ENCODE measurements around the gene STK24.

Gene STK24

GRCh38 chr13:98528663-98529064, 48.2 kb downstream of the STK24 start:
- DNase-seq, result no peak

GRCh38 chr13:98527526-98527925, 49.4 kb downstream of the STK24 start:
- DNase-seq, result no peak

- no peak for DNase-seq
These were observed 50.8 kb downstream of the STK24 start for GRCh38 chr13:98526182-98526512.

GRCh38 chr13:98525456-98526181, 51.3 kb downstream of the STK24 start:
- no peak for DNase-seq

- DNase-seq, result no peak
These were observed 52.1 kb downstream of the STK24 start for GRCh38 chr13:98524793-98525192.

GRCh38 chr13:98524391-98524790, 52.5 kb downstream of the STK24 start:
- DNase-seq, result no peak

GRCh38 chr13:98523455-98524102, 53.3 kb downstream of the STK24 start:
- DNase-seq, result no peak

- DNase-seq, result no peak
These were observed 54.5 kb downstream of the STK24 start for GRCh38 chr13:98522371-98522770.

- DNase-seq, result no peak
These were observed 55.3 kb downstream of the STK24 start for GRCh38 chr13:98521461-98522247.

- DNase-seq, result no peak
These were observed 56.0 kb downstream of the STK24 start for GRCh38 chr13:98520674-98521449.

GRCh38 chr13:98519976-98520375, 56.9 kb downstream of the STK24 start:
- DNase-seq, result no peak

GRCh38 chr13:98517576-98518310, 59.2 kb downstream of the STK24 start:
- no peak for DNase-seq

GRCh38 chr13:98515818-98516465, 61.0 kb downstream of the STK24 start:
- no peak for DNase-seq

- DNase-seq, result no peak
These were observed 62.6 kb downstream of the STK24 start for GRCh38 chr13:98514288-98514687.

GRCh38 chr13:98513837-98514236, 63.1 kb downstream of the STK24 start:
- DNase-seq, result no peak

GRCh38 chr13:98512774-98513665, 63.9 kb downstream of the STK24 start:
- DNase-seq, result no peak

GRCh38 chr13:98511435-98511834, 65.5 kb downstream of the STK24 start:
- DNase-seq, result no peak

- no peak for DNase-seq
These were observed 66.8 kb downstream of the STK24 start for GRCh38 chr13:98510156-98510509.

- no peak for DNase-seq
These were observed 67.4 kb downstream of the STK24 start for GRCh38 chr13:98509271-98510155.

GRCh38 chr13:98508685-98509084, 68.2 kb downstream of the STK24 start:
- no peak for DNase-seq
